NCI-H2107 (cell line): Measurements from ENCODE around the gene CMTM5.
A peak's percentile ranks its signal among the peaks of the same experiment; 100 is the strongest.

Source experiments
- DNase-seq: peaks from one replicate; lab custom pipeline; 2025; lab: John Stamatoyannopoulos, UW

The CMTM5 gene

DNA sequence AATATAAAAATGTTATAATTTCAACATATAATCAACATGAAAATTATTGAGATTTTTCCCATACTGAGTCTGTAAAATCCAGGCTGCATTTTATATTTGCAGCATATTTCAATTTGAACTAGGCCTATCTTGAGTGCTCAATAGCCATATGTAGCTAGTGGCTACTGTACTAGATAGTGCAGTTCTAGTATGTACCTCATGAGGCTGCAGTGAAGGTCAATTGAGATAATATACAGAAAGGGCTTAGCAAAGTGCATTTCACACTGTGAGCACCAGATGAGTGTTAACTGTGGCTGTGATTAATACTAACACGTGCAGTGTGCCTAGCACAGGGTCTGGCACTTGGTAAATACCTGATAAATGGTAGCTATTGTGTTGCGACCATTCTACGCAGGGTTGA lies 18.8 kb upstream of the CMTM5 start:
- no peak for DNase-seq

DNA sequence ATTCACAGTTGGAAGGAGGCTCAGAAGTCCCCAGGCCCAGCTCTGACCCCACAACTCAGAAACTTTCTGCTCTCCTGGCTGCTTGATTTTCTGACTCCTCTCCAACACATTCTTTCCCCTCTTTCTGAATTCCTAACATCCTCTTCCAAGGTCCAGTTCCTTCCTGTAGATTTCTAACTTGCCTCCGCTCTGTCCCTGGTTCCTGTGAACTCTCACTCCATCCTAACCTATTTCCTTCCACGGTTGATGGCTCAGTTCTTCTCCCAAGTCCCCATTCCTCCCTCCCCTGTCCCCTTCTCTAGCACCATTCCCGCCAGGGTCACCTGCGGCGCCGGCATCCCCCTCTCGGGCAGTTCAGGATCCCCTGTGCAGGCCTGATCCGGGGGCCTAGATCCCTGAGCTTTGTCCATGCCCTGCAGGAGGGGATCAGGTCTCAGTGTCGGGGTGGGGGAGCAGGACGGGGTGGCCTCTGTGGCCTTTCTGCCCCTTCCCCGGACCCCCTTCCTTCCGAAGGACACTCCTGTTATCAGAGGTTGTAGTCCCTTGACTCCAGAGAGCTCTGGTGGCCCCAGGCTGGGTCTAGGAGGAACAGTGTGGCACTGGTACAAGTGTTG lies 18.2 kb upstream of the CMTM5 start:
- no peak for DNase-seq

DNA sequence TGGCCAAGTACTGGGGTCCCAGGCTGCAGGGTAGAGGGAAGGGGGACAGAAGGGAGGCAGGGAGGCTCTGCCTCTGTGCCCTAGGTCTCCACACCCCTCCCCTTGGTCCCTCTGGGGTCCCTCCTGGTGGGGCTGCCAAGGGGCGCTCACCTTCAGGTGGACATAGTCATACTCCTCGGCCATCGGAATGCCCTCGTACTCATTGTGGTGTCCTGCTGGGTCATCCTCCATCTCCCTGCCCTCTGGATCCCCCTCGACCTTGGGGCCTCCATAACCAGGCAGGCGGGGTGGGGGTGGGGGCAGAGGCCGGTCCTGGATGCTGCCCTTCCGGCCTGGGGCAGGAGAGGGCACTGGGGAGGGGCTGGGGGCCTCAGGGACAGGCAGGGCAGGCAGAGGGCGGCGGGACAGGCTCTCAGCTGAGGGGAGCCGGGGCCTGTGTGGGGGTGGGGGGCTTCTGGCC lies 17.6 kb upstream of the CMTM5 start:
- no peak for DNase-seq

DNA sequence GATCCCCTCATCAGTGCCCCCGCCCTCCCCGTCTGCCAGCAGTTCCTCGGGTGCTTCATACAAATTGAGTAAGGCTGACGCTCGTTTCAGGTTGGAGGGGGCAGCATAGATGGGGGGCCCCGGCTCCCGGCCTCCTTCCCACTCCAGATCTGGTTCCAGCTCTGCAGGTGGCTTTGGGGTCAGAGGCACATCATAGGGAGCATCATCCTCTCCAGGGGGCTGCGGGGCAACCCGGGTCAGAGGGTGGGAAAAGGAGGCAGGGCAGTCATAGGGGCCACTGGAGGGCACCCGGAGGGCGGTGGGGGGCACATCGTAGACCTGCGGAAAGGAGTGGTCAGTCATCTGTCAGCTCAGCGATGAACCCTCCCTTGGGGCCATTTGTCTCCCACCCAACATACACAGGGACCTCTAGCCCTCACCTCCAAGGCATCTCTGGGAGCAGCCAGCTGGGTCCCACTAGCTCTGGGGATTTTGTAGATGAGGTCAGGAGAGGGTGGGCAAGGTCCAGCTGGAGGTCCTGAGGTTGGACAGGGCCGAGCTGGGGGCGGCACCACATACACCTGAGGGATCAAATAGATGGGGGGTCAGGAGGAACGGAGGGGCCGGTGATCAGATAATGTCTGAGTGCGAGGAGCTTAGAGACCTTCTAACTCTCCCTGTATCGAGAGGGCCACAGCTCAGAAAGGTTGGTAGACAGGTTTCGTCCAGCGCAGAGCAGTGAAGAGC lies 17.0 kb upstream of the CMTM5 start:
- no peak for DNase-seq

DNA sequence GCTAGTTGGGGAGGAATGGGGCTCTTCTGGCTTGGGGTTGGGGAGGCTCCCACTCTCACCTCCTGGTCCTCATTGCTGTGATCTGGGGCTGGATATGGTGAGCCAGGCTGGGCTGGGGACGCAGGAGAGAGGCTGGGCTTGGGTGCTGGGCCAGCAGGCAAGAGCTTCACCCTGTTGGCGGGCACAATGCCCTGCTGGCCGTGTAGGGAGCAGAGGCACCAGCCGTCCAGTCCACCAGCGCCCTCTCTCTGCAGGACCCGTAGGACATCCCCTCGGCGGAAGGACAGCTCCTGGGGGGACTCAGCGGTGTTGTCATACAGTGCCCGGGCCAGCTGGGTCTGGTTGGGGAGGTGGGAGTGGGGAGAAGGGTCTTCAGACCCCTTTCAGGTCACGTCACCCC lies 16.4 kb upstream of the CMTM5 start:
- DNase-seq: no peak

DNA sequence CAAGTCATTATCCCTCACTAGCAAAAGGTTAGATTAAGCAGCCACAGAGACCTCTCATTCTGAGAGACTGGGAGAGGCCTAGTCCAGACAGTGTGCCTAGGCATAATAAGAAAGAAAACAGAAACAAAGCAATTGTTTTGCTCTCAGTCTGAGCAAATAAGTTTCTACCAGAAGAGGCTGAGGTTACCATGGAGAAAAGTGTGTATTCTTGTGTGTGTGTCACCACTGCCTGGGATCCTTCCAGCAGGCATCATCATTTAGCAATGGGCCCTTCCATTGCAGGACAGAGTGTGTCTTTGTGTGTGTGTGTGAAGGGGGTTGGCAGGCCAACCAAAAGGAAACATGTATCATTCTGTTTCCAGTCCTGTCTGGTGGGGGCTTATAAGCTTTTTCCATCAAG lies 15.5 kb upstream of the CMTM5 start:
- DNase-seq: no peak

DNA sequence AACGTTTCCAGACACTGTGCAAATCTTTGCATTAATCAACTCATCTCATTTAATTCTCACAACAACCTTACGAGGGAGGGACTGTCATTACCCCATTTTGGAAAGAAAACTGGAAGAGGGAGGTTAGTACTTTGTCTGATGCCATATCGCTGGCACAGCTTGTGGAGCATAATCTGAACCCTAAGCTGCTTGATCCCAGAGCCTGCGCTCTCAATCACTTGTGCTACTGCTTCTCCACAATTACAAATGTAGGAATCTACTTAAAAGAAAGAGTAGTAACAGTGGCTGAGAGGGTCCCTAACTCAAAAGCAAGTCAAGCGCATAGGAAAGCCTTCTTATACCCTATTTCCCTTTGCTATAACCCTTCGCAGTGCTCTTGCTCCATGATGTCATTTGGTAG lies 15.1 kb upstream of the CMTM5 start:
- no peak for DNase-seq

DNA sequence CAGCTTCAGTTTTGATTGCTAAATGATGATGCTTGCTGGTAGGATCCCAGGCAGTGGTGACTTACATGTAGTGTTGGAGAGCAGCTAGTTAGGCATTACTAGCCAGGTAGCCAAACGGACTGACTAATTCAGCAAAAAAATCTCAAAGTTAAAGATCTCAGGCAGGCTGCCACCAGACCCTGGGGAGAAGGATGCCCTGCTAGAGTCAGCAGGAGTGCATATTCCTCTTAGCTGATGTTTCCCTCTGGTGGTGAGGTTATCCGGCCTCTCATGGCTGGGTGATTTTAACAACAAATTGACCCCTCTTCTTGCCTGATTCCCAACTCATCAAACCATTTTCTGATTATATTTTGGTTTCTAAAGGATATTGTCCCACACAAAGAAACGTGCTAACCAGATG lies 14.6 kb upstream of the CMTM5 start:
- no peak for DNase-seq

DNA sequence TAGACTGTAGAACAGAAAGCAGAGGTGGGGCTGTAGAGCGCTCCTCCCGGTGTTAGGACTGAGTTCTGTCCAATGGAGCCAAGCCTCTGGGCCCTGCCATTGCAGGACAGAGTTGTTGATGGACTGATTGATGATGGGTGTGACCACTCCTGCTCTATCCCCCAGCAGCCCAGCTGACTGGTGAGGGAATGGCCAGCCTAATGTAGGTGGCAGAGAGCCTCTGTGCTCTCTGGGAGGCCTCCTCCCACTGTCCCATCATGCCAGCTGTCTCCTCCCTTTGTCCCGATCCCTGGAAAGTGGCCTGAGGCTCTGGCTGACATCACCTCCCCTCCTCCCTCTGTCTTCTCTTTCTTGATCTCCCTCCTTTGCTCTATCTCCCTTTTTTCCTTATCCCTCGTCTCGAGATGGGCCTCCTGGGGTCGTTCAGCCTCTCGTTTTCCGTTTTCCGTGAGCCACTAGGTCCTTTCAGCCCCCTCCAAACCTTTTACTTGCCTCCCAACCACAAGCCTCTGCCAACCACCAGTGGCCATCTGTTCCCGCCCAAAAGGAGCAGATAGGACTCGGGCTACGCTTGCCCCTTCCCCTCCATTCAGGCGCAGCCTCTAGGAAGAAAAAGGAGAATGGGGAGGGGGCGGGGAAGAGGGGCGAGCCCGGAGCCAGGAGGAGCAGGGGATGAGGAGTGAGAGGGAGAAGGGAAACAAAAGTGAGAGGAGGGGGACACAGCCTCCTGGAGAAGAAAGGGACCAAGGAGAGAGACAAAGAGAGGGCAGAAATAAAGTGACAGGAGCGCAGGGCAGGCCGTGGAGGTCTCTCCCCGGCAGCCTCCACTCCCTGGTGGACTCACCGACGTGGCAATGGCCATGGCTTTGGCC lies 12.4 kb upstream of the CMTM5 start:
- DNase-seq: no peak

DNA sequence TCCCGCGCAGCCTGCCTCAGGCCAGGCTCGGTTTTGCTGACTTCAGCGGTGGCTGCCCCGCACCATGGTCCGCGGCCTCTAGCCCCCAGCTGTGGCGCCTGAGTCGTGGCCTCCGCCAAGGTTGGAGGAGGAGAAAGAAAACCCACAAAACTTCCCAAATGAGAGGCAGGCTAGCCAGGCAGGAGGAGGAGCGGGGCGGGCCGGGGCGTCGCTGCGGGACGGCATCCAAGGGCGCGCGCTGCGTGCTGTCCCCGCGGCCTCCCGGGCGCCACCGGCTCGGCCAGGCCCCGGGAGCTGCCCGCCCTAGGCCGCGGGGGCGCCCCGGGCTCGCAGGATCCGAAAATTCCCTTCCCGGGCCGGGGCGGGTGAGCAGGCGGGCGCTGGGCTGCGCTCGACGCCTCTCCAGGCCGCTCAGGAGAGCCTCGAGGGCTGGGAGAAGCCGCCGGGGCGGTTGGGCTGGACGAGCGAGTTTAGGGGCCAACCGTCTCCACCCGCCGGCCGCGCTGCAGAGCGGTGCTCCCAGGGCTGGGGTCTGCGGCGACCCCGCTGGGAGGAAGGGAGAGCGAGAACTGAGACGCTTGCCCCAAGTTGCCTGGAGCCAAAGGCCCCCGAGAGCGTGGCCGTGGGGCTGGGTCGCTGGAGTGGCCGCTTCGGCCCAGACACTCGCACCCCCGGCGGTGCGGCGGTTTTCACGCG lies 11.7 kb upstream of the CMTM5 start, which contains the start of gene EFS:
EFS (minus strand) TSS at position 137 of the 696 bp plus-strand sequence. CDS start 147 bp downstream, outside the sequence.
- DNase-seq: no peak

DNA sequence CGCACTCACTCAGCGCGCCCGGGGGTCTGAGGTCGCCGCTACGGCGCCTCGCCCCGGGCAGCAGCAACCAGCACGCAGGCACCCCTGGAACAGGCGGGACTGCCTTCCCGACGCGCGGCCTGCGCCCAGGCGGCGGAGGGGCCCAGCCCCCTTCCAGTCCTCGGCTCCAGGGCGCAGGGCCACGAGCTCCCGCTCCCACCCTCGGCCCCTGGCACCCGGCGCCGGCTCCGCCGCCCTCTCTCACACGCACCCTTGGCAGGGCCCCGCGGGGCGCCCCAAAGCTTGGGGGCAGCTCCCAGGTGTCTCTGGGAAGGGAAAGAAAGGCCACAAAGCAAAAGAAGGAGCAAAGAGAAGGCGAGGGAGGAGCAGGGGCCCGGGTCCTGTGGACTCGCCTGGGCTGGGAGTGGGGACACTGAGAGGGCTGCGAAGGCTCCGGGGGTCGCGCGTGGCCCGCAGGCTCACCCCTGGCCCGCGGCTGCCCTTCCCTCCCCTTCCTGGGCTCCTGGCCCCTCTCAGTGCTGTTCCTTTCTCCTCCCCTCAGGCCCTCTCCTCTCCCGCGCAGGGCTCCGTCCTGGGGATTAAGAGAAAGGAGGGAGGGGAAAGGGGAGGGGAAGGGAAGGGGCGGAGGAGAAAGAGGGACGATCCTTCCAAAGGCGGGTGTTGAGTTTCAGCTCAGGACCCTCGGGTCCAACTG lies 11.0 kb upstream of the CMTM5 start:
- DNase-seq: peak; percentile 36

DNA sequence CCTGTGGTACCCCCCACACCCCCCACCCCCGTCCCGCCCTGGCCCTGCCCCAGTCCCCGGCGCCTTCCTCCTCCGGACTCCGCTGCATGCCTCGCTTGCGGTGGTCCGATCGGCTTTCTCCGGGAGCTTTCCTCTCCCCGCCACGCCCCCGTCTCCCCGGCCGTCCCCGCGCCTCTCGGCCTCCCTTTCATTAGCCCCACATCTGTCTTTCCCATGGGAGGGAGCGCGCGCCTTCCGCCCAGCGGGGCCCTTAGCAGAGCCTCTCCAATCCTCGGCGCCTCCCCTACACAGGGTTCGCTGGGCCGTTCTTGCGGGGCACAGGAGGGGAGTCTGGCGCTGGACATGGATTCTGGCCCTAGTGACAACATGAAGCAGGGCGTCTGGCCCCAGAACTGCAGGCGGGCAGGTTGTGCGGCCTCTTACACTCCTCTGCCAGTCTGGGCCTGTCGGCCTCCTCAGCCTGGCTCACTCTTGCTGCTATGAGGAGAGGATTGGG lies 10.4 kb upstream of the CMTM5 start:
- DNase-seq: peak; percentile 68

DNA sequence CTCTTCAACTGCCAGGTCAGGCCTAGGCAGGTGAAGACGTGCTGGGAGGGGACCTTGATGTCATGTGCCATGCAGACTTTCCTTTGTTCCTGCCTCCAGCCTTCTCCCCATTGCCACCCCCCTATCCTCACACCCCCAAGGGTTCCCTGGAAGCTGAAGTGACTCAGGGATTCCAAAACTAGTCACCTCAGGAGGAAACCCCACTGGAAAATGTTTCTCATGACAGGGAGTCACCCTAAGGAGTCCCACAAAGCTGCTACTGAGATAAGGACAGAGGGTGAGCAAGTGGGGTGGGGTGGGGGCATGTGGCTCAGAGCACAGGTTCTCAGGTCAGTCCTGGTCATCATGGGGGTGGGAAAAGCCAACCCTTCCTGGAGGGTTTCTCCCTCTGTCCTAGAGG lies 6.6 kb upstream of the CMTM5 start:
- no peak for DNase-seq

DNA sequence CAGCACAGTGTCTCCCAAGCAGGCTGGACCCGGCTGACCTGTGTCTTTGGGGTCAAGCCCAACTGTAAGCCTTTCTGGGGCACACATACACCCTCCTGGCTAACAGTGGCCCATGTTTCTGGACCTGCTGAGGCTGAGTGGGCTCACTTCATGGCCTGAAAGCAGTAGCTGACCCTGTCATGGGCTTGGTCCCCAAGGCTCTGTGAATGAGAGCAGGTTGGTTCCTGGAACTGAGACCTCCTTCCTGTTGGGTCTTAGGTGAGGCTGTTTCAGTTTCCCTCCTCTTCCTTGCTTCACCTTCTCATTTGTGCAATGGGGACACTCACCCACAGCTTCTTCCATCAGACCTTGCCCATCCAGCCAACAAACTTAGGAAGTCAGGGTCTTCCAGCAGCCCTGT lies 5.0 kb upstream of the CMTM5 start:
- no peak for DNase-seq

DNA sequence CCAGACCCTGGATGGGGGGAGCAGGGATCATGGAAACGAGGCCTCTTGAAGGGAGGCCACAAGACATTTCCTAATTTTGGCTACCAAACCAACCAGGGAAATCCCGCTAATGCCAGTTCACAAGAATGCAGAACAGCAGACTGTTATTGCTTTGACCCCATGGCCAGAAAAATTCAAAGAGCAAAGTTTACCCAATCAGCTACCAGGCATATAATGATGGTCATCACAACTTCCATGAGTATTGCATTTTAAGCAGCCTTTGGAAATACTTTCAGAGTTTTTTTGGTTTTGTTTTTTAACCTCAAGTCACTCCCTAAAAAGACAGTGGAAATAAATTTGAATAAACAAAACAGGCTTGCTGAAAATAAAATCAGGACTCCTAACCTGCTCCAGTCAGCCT lies 4.3 kb upstream of the CMTM5 start, which contains the start of gene IL25:
IL25 (plus strand) TSS at position 301 of the 400 bp plus-strand sequence.
- DNase-seq: no peak

DNA sequence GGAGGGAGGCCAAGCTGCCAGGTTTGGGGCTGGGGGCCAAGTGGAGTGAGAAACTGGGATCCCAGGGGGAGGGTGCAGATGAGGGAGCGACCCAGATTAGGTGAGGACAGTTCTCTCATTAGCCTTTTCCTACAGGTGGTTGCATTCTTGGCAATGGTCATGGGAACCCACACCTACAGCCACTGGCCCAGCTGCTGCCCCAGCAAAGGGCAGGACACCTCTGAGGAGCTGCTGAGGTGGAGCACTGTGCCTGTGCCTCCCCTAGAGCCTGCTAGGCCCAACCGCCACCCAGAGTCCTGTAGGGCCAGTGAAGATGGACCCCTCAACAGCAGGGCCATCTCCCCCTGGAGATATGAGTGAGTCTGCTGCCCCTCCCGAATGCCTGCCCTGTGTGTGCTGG lies 3.8 kb upstream of the CMTM5 start:
- DNase-seq: no peak

DNA sequence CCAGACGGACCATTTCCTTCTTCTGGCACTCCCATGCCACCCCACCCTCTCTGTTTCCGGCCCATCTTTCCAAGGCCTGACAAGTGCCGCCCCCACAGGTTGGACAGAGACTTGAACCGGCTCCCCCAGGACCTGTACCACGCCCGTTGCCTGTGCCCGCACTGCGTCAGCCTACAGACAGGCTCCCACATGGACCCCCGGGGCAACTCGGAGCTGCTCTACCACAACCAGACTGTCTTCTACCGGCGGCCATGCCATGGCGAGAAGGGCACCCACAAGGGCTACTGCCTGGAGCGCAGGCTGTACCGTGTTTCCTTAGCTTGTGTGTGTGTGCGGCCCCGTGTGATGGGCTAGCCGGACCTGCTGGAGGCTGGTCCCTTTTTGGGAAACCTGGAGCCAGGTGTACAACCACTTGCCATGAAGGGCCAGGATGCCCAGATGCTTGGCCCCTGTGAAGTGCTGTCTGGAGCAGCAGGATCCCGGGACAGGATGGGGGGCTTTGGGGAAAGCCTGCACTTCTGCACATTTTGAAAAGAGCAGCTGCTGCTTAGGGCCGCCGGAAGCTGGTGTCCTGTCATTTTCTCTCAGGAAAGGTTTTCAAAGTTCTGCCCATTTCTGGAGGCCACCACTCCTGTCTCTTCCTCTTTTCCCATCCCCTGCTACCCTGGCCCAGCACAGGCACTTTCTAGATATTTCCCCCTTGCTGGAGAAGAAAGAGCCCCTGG lies 1.2 kb upstream of the CMTM5 start:
- DNase-seq: no peak

DNA sequence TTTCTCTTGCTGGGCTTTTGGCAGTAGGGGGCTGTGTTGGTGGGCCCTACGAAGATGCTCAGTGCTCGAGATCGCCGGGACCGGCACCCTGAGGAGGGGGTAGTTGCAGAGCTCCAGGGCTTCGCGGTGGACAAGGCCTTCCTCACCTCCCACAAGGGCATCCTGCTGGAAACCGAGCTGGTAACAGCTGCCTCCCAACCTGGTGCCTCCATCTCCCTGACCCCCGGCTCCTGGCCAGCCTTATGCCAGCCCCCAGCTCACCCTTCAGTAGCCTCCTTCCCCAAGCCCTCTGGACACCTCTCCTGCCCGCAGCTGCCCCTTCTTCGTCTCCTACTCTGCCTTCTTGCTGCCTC lies 328 bp downstream of the CMTM5 start:
- DNase-seq: no peak

DNA sequence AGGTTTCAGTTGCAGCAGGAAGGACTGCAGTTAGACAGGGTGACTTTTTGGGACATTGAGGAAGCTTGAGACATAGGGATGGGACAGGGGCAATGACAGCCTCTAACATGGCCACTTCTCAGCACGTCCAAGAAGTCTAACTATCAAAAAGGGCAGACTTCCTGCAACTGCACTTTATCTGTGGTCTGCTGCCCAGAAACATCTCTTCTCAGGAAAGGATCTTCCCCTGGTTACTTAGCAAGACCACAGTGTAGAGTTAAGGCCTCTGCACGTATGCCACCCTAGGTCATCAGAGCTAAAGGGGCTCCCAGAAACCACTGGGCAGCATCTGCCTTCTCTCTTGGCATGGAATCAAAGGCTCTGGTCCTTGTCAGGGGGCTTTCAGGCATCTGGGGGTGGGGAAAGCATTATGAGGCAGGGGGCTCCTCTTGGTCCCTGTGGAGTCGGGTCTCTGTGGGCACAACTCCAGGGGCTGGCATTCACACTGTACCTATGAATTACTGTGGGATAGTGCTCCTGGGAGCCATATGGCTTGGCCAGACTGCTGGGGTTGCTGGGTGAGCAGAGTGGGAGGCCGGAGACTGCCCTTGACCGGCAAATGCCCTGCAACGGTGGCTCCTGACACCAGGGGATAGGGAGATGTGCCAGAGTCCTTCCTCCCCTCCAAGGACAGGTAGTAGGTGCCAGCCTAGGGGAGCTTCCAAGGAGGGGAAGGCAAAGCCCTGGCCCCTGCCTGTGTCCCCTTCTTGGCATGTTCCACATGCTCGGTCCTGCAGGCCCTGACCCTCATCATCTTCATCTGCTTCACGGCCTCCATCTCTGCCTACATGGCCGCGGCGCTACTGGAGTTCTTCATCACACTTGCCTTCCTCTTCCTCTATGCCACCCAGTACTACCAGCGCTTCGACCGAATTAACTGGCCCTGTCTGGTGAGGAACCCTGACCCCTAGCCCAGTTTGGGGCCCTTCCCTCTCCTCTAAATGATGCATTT lies 1.0 kb downstream of the CMTM5 start:
- DNase-seq: no peak
